Subcutaneous adipose tissue (tissue), 4 donors: ENCODE data around the gene MALT1. TPM values are rescaled to one million over a fixed set of nuclear protein-coding genes. Genes with fewer than 3 reads are reported as not detected.

Experiments used
- CTCF ChIP-seq: fragments of 450-650 bp; IDR thresholded peaks from one replicate; pipeline ENCODE4 v1.5.1; 2016; ENCODE audit warnings: low read depth, mild to moderate bottlenecking, control low read depth, antibody characterized with exemption, moderate library complexity
- total RNA-seq, 4 donors: library from RNA; depleted of rRNA; stranded (reverse); fragments of >200 nt; gene quantifications; one replicate each; pipeline ENCODE4 v1.1.0, GENCODE V29; 2016

The MALT1 gene
- total RNA-seq, 4 donors from 2014 or later = 26.0 to 32.3 (median 29.7) TPM

GRCh38 chr18:58727776-58728500 lies 56.7 kb downstream of the MALT1 start:
- no peak for TF ChIP-seq CTCF

- TF ChIP-seq CTCF = no peak
These were observed 57.5 kb downstream of the MALT1 start for GRCh38 chr18:58728719-58729118.

GRCh38 chr18:58730618-58731017 lies 59.4 kb downstream of the MALT1 start:
- no peak for TF ChIP-seq CTCF

- no peak for TF ChIP-seq CTCF
These were observed 61.2 kb downstream of the MALT1 start for GRCh38 chr18:58732471-58732870.

- TF ChIP-seq CTCF = no peak
These were observed 62.6 kb downstream of the MALT1 start for GRCh38 chr18:58733866-58734265.

GRCh38 chr18:58738322-58738721 lies 67.1 kb downstream of the MALT1 start:
- TF ChIP-seq CTCF = no peak

GRCh38 chr18:58745914-58746313 lies 74.6 kb downstream of the MALT1 start:
- no peak for TF ChIP-seq CTCF
